ENCODE data around the gene ROGDI. TPM values are rescaled to one million over a fixed set of nuclear protein-coding genes. Genes with fewer than 3 reads are reported as not detected.

Gene ROGDI
- total and polyA plus RNA-seq, 2 of the 13 experiments (the other 11 are each of a cell fraction or from before 2014, with no cell fraction given) = 19.2 to 42.1 TPM

- TF ChIP-seq ZBTB4 (CRISPR knock-in tag; IDR thresholded peaks at IDR 0.05; ENCODE audit: borderline replicate concordance) (no peak), IKZF1 (IDR thresholded peaks at IDR 0.05) (no peak), FOXA3 (CRISPR knock-in tag; IDR thresholded peaks at IDR 0.05) (no peak), KDM5B (CRISPR knock-in tag; IDR thresholded peaks at IDR 0.05; ENCODE audit: borderline replicate concordance) (0 out of 2 replicates have a peak, but pooled peaks have one; percentile 6), ZNF121 (CRISPR knock-in tag; IDR thresholded peaks at IDR 0.05) (no peak), ARHGAP35 (CRISPR knock-in tag; IDR thresholded peaks at IDR 0.05; ENCODE audit: borderline replicate concordance) (0 out of 2 replicates have a peak, but pooled peaks have one; percentile 57), MAFF (IDR thresholded peaks at IDR 0.05; ENCODE audit: low read depth, low read length) (no peak), ZNF564 (CRISPR knock-in tag; IDR thresholded peaks at IDR 0.05) (no peak), ZBTB25 (CRISPR knock-in tag; IDR thresholded peaks at IDR 0.05) (no peak), SALL2 (CRISPR knock-in tag; IDR thresholded peaks at IDR 0.05) (no peak), CREM (IDR thresholded peaks at IDR 0.05) (no peak), CREM (CRISPR knock-in tag; IDR thresholded peaks at IDR 0.05) (no peak), ZNF878 (CRISPR knock-in tag; IDR thresholded peaks at IDR 0.05) (no peak), PRDM15 (CRISPR knock-in tag; IDR thresholded peaks at IDR 0.05) (no peak), HINFP (CRISPR knock-in tag; IDR thresholded peaks at IDR 0.05; ENCODE audit: low read depth) (no peak), AGO2 (optimal IDR thresholded peaks at IDR 0.05; ENCODE audit: low read depth, low read length) (peak; percentile 69), RARG (CRISPR knock-in tag; IDR thresholded peaks at IDR 0.05; ENCODE audit: low read depth) (no peak)
- TF ChIP-seq, protein P1, sequence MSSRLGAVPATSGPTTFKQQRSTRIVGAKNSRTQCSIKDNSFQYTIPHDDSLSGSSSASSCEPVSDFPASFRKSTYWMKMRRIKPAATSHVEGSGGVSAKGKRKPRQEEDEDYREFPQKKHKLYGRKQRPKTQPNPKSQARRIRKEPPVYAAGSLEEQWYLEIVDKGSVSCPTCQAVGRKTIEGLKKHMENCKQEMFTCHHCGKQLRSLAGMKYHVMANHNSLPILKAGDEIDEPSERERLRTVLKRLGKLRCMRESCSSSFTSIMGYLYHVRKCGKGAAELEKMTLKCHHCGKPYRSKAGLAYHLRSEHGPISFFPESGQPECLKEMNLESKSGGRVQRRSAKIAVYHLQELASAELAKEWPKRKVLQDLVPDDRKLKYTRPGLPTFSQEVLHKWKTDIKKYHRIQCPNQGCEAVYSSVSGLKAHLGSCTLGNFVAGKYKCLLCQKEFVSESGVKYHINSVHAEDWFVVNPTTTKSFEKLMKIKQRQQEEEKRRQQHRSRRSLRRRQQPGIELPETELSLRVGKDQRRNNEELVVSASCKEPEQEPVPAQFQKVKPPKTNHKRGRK (CRISPR knock-in tag; IDR thresholded peaks at IDR 0.05) = no peak
Measured at GRCh38 chr16:4847774-4848587, 45.5 kb upstream of the ROGDI start (continued).
